A549 (cell line): ENCODE results near the gene RARA. TPM values are rescaled to one million over a fixed set of nuclear protein-coding genes. Genes with fewer than 3 reads are reported as not detected.
"Not testable (repeated sequence)": the region's sequence is repeated elsewhere in the genome, so short reads cannot be mapped to it uniquely, and the experiment has no call there.

Source experiments
- ATAC-seq, 2 experiments: fragments of 200-7000 bp in 1 of 2; fragments of >200 bp in 1 of 2; cut with Nextera tagmentation in 1 of 2; cut with Tn5 transposase in 1 of 2; 3 replicates each; pipeline versions ENCODE4 v1.8.0 to v1.9.1; 2018 to 2020; ENCODE audit warnings: mild to moderate bottlenecking in 1 of 2, moderate library complexity in 1 of 2
- CTCF ChIA-PET: fragments of 300-600 bp; sonication (Branson Sonifier 250); formaldehyde crosslinking; extraction: SDS; loops from one replicate; lab custom pipeline; 2021; ENCODE audit warnings: antibody characterized with exemption, inconsistent platforms; lab: Yijun Ruan, JAX
- POLR2A ChIA-PET: fragments of 350-600 bp; formaldehyde crosslinking; extraction: SDS; loops from one replicate; lab custom pipeline; 2021; ENCODE audit warnings: antibody characterized with exemption, inconsistent platforms; lab: Yijun Ruan, JAX
- DNase-seq, 2 experiments: peaks; one replicate each; pipeline versions ENCODE4 v3.0.0 to v3.0.0-alpha.2; 2011 to 2016; ENCODE audit warnings: low read depth in 1 of 2, low spot score in 1 of 2
- FAIRE-seq: peaks from 2 replicates; lab custom pipeline; 2011; peaks lifted over from hg19 to GRCh38; lab: Jason Lieb, UNC
- H3K27ac ChIP-seq, 2 experiments: fragments of >200 bp; sonication (Bioruptor Twin); formaldehyde crosslinking; 3 replicates each; pipeline ENCODE4 v1.5.1; 2016 to 2017
- H3K4me1 ChIP-seq: fragments of >200 bp; sonication (Bioruptor Twin); formaldehyde crosslinking; 3 replicates; pipeline ENCODE4 v1.6.1; 2016
- H3K4me2 ChIP-seq: fragments of >200 bp; sonication (Bioruptor Twin); formaldehyde crosslinking; 3 replicates; pipeline ENCODE4 v1.6.1; 2016
- H3K4me3 ChIP-seq: fragments of >200 bp; sonication (Bioruptor Twin); formaldehyde crosslinking; 3 replicates; pipeline ENCODE4 v1.5.1; 2016
- H3K9me3 ChIP-seq: fragments of >200 bp; sonication (Bioruptor Twin); formaldehyde crosslinking; 3 replicates; pipeline ENCODE4 v1.6.1; 2016
- BHLHE40 ChIP-seq: IDR thresholded peaks from 2 replicates; pipeline ENCODE4 v1.6.1; 2012; ENCODE audit warnings: low read depth, low read length, inconsistent platforms
- ESRRA ChIP-seq: fragments of 150-350 bp; IDR thresholded peaks from 2 replicates; pipeline ENCODE4 v1.6.1; 2014; ENCODE audit warnings: mild to moderate bottlenecking, low read length, borderline replicate concordance
- FOSL2 ChIP-seq, 2 experiments: fragments of 450-650 bp in 1 of 2; fragments of >200 bp in 1 of 2; sonication (Bioruptor Twin) in 1 of 2; formaldehyde crosslinking; IDR thresholded peaks; 2 replicates each; pipeline versions ENCODE4 v1.5.0 to v1.6.1; 2016 to 2020; ENCODE audit warnings: mild to moderate bottlenecking in 1 of 2, moderate library complexity in 1 of 2
- FOXS1 ChIP-seq: fragments of 250-450 bp; sonication (Bioruptor Pico); IDR thresholded peaks from 2 replicates; pipeline ENCODE4 v1.5.0; 2020; ENCODE audit warnings: mild to moderate bottlenecking, moderate library complexity
- GATA3 ChIP-seq: IDR thresholded peaks from 2 replicates; pipeline ENCODE4 v1.6.1; 2012; ENCODE audit warnings: borderline replicate concordance
- HOXB5 ChIP-seq: fragments of 250-450 bp; sonication (Bioruptor Pico); IDR thresholded peaks from 2 replicates; pipeline ENCODE4 v1.5.0; 2020; ENCODE audit warnings: mild to moderate bottlenecking, moderate library complexity
- KDM1A ChIP-seq: fragments of 200-600 bp; sonication (generic); IDR thresholded peaks from 2 replicates; pipeline ENCODE4 v1.6.1; 2016; ENCODE audit warnings: low read depth, mild to moderate bottlenecking
- MAZ ChIP-seq: fragments of 150-350 bp; IDR thresholded peaks from 2 replicates; pipeline ENCODE4 v1.6.1; 2014; ENCODE audit warnings: antibody characterized with exemption, low read depth, low read length, borderline replicate concordance
- NFE2L2 ChIP-seq: fragments of 150-350 bp; conservative IDR thresholded peaks from 2 replicates; pipeline ENCODE4 v1.6.1; 2014; ENCODE audit warnings: low read length
- PHF8 ChIP-seq: fragments of 200-600 bp; sonication (generic); IDR thresholded peaks from 2 replicates; pipeline ENCODE4 v1.6.1; 2016; ENCODE audit warnings: low read depth, mild to moderate bottlenecking, antibody characterized with exemption, moderate library complexity, borderline replicate concordance
- RCOR1 ChIP-seq: fragments of 150-350 bp; IDR thresholded peaks from 2 replicates; pipeline ENCODE4 v1.6.1; 2014; ENCODE audit warnings: antibody characterized with exemption, low read length, low read depth
- RFX5 ChIP-seq: fragments of 450-650 bp; IDR thresholded peaks from 2 replicates; pipeline ENCODE4 v1.7.1; 2014; ENCODE audit warnings: antibody characterized with exemption, mild to moderate bottlenecking, moderate library complexity
- RNF2 ChIP-seq: fragments of 200-600 bp; sonication (generic); IDR thresholded peaks from 2 replicates; pipeline ENCODE4 v1.6.1; 2016; ENCODE audit warnings: low read depth, mild to moderate bottlenecking, antibody characterized with exemption, moderate library complexity, borderline replicate concordance
- TP53 ChIP-seq: fragments of 250-450 bp; sonication (Bioruptor Pico); IDR thresholded peaks from 2 replicates; pipeline ENCODE4 v1.5.0; 2021; ENCODE audit warnings: mild to moderate bottlenecking, moderate library complexity
- USF2 ChIP-seq: fragments of 450-650 bp; IDR thresholded peaks from 2 replicates; pipeline ENCODE4 v1.6.1; 2014; ENCODE audit warnings: antibody characterized with exemption
- ZC3H11A ChIP-seq: fragments of 450-650 bp; IDR thresholded peaks from 2 replicates; pipeline ENCODE4 v1.6.1; 2014; ENCODE audit warnings: antibody characterized with exemption, mild to moderate bottlenecking
- ZFP36 ChIP-seq: fragments of 450-650 bp; IDR thresholded peaks from 2 replicates; pipeline ENCODE4 v1.6.1; 2014; ENCODE audit warnings: borderline replicate concordance; ENCODE audit not compliant: partially characterized antibody
- WGBS: methylation state at CpG from one replicate; pipeline ENCODE4 v1.1.6; 2017; ENCODE audit errors: missing lambda C conversion rate; 5-methylcytosine and 5-hydroxymethylcytosine counted together
- polyA plus RNA-seq, 4 experiments: library from polyadenylated mRNA; depleted of rRNA in 3 of 4; stranded (reverse); fragments of >200 nt; fragmentation: RNase III in 1 of 4; extraction: RNeasy Plus Mini Kit Qiagen cat#74134 plus additional on column Dnase treatment in 1 of 4; gene quantifications; 2 replicates in 3 of 4; 3 replicates in 1 of 4; pipeline ENCODE4 v1.2.3, GENCODE V29; 2011 to 2017
- TF ChIP-seq, protein P1 (sequence below): fragments of 250-450 bp; sonication (Bioruptor Pico); IDR thresholded peaks from 2 replicates; pipeline ENCODE4 v1.5.0; 2020; ENCODE audit warnings: low read depth, mild to moderate bottlenecking, moderate library complexity
- TF ChIP-seq, protein P2 (sequence below): IDR thresholded peaks from 2 replicates; pipeline ENCODE4 v1.6.1; 2012; ENCODE audit warnings: low read depth, borderline replicate concordance

The RARA gene
- polyA plus RNA-seq, 2 of the 4 experiments (the other 2 are of a cell fraction) = 8.6 to 17.2 TPM

- Histone ChIP-seq H3K4me1 (peaks cover 9% of the 10 kb centered on the region; the same call in 1 of the 3 replicates), H3K4me3 (no peak overlapping the region), H3K9me3 (no peaks in the 10 kb centered on the region), H3K4me2 (no peak overlapping the region), H3K27ac (no peak overlapping the region; a peak in 1 of 6 replicates)
- ChIA-PET POLR2A (interaction anchor here (0.8 kb wide), 1 partner anchor 10 kb away, joined by 3 read pairs; no protein-coding TSS in a partner anchor), CTCF (interaction anchor here (1.3 to 40.3 kb wide), 12 partner anchors 7 to 189 kb away, joined by 3 to 2395 read pairs (median 8); partner anchors contain the start of genes CDC6, GJD3, IGFBP4 and RARA)
- 93% methylated on average over 2 of the region's 2 CpGs for WGBS
- TF ChIP-seq FOXS1 (no peak), TP53 (CRISPR knock-in tag) (no peak), BHLHE40 (no peak), NFE2L2 (no peak), ZC3H11A (no peak), FOSL2 (IDR thresholded peaks at IDR 0.05) (no peak), FOSL2 (CRISPR knock-in tag; IDR thresholded peaks at IDR 0.05) (no peak), ZFP36 (no peak), RFX5 (no peak), PHF8 (no peak), HOXB5 (no peak), KDM1A (no peak), ESRRA (no peak), MAZ (no peak), USF2 (no peak), RCOR1 (no peak), RNF2 (no peak)
- TF ChIP-seq, protein P1, sequence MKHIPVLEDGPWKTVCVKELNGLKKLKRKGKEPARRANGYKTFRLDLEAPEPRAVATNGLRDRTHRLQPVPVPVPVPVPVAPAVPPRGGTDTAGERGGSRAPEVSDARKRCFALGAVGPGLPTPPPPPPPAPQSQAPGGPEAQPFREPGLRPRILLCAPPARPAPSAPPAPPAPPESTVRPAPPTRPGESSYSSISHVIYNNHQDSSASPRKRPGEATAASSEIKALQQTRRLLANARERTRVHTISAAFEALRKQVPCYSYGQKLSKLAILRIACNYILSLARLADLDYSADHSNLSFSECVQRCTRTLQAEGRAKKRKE (CRISPR knock-in tag) = no peak
- TF ChIP-seq, protein P2, sequence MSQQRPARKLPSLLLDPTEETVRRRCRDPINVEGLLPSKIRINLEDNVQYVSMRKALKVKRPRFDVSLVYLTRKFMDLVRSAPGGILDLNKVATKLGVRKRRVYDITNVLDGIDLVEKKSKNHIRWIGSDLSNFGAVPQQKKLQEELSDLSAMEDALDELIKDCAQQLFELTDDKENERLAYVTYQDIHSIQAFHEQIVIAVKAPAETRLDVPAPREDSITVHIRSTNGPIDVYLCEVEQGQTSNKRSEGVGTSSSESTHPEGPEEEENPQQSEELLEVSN = no peak
- FAIRE-seq = no peak
- ATAC-seq = 0 out of 6 replicates have a peak, but pooled peaks of 1 of the 2 experiments have one; percentile 16
- no peak for DNase-seq
These were observed 63.1 kb downstream of the RARA start for GRCh38 chr17:40372031-40372430.

DNA sequence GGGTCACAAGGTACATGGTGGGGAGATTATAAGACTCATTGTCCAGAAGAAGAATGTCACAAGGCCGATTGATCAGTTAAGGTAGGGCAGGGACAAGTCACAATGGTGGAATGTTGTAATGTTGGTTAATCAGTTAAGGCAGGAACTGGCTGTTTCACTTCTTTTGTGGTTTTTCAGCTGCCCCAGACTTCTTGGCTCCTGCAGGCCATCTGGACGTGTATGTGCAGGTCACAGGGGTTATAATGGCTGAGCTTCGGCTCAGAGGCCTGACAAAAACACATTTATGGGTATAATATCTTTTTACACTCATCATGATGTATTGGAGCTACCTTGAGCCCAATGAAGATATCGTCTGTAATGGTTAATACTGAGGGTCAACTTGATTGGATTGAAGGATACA lies 63.7 kb downstream of the RARA start:
- not testable (repeated sequence) for H3K4me2 ChIP-seq, H3K4me3 ChIP-seq, DNase-seq, ATAC-seq, H3K9me3 ChIP-seq, FAIRE-seq, H3K4me1 ChIP-seq
- 45% methylated on average over 4 of the region's 4 CpGs for WGBS
- ChIA-PET CTCF (interaction anchor here (1.4 to 40.3 kb wide), 9 partner anchors 8 to 188 kb away, joined by 3 to 2395 read pairs (median 9); partner anchors contain the start of genes CDC6, GJD3, RARA and TOP2A), POLR2A (interaction anchor here (0.8 kb wide), 1 partner anchor 10 kb away, joined by 3 read pairs; no protein-coding TSS in a partner anchor)
- H3K27ac ChIP-seq = peak overlapping the region in 1 of 2 experiments; percentile 21; a peak in 1 of 6 replicates

DNA sequence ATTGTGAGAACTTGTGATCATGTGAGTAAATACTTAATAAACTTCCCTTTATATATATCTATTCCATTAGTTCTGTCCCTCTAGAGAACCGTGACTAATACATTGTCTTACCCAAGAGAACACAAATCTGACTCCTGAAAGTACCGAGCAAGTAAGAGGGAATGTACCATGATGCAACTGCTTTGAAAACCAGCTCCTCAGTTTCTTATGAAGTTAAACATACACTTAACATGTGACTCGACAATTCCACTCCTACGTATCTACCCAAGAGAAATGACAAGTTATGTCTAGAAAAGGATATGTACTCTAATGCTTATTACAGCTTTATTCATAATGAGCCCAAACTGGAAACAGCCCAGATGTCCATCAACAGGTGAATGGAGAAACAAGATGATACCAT lies 64.3 kb downstream of the RARA start:
- peak overlapping the region in 1 of 2 experiments; percentile 28; a peak in 1 of 6 replicates for H3K27ac ChIP-seq
- CTCF ChIA-PET = interaction anchor here (1.4 to 40.3 kb wide), 5 partner anchors 9 to 161 kb away, joined by 8 to 2395 read pairs (median 9); partner anchors contain the start of genes CDC6, GJD3 and RARA
- ATAC-seq = no peak; a peak in 1 of 6 replicates
- POLR2A ChIA-PET = no interaction called here
- TF ChIP-seq FOSL2 (IDR thresholded peaks at IDR 0.05) (no peak), FOSL2 (CRISPR knock-in tag; IDR thresholded peaks at IDR 0.05) (peak; percentile 24; the same call in 1 of the 2 replicates), GATA3 (no peak)
- TF ChIP-seq, all 56 proteins: peak for 1
- Histone ChIP-seq H3K4me3 (no peak overlapping the region), H3K4me1 (peaks cover 9% of the 10 kb centered on the region; the same call in 1 of the 3 replicates), H3K4me2 (no peak overlapping the region), H3K9me3 (no peaks in the 10 kb centered on the region)
- FAIRE-seq (no peak), DNase-seq (no peak)
- WGBS = 65% methylated on average over 4 of the region's 4 CpGs
